ENCODE data around the gene CLEC4F. TPM values are rescaled to one million over a fixed set of nuclear protein-coding genes. Genes with fewer than 3 reads are reported as not detected.

The CLEC4F gene
- total and polyA plus RNA-seq, 12 donors: 0.06 to 2.4 (median 0.30) TPM; not detected in 2

DNA sequence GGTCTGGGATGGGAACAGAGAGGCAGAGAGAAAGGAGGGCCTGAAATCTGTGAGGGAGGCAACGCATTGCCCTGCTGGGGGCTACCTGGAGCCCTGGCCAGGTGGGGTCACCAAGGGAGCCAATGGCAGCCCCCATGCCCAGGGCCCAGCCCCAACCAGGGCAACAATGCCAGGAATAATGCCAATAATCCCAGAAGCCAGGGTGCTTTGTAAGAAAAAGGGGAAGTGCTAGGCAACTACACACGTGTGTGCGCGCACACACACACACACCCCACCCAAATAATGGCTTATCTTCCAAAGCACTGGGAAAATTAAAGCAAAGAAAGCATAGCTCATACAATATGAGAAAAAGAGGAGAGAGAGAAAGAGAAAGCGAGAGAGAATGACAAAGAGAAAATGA lies 7.0 kb upstream of the CLEC4F start:
- Histone ChIP-seq H3K36me3 (no peaks in the 10 kb centered on the region), H3K4me3 (no peak overlapping the region), H3K27ac (peak overlapping the region in 1 of 10 donors; percentile 32), H3K4me1 (peaks cover 0 to 44% (median 34%) of the 10 kb centered on the region in 9 donors), H3K27me3 (no peaks in the 10 kb centered on the region), H3K9me3 (no peaks in the 10 kb centered on the region)
- TF ChIP-seq, protein P1, sequence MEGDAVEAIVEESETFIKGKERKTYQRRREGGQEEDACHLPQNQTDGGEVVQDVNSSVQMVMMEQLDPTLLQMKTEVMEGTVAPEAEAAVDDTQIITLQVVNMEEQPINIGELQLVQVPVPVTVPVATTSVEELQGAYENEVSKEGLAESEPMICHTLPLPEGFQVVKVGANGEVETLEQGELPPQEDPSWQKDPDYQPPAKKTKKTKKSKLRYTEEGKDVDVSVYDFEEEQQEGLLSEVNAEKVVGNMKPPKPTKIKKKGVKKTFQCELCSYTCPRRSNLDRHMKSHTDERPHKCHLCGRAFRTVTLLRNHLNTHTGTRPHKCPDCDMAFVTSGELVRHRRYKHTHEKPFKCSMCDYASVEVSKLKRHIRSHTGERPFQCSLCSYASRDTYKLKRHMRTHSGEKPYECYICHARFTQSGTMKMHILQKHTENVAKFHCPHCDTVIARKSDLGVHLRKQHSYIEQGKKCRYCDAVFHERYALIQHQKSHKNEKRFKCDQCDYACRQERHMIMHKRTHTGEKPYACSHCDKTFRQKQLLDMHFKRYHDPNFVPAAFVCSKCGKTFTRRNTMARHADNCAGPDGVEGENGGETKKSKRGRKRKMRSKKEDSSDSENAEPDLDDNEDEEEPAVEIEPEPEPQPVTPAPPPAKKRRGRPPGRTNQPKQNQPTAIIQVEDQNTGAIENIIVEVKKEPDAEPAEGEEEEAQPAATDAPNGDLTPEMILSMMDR (IDR thresholded peaks at IDR 0.05): no peak
- DNase-seq (no peak), ATAC-seq (no peak)
- 79 to 84% methylated on average over 5 of the region's 5 CpGs for WGBS, 2 donors
- intact Hi-C loops (cut with DNase I): no loop called here

DNA sequence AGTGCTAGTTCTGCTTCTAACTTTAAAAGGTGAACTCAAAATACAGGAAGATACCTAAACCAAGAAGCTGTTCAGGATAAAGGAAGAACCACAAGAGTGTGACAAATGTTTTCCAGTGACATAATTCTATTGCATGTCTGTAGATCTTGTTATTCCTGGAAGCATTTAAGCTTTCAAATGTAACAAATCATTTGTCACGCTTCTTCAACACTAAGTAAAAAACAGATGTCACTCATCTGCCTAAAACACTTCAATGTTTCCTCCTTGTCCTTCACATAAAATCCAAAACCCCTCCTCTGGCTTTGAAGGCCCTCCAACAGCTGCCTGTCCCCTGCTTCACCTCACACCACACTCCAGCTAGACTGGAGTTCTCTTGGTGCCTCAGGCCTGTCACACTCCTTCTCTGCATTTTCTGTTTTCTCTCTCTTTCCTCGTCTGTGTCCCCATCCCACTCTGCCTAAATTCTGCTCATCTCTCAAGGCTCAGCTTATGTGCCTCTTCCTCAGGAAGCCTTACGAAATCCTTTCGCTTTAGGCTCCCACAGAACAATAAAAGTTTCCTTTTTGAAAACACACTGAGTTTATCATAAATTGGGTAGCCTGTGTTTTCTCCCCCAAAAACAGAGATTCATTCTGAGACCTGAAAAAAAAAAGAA lies 6.4 kb upstream of the CLEC4F start:
- Histone ChIP-seq H3K27me3 (no peaks in the 10 kb centered on the region), H3K9me3 (no peaks in the 10 kb centered on the region), H3K4me1 (peaks cover 0 to 39% (median 32%) of the 10 kb centered on the region in 9 donors), H3K36me3 (no peaks in the 10 kb centered on the region), H3K4me3 (no peak overlapping the region), H3K27ac (peak overlapping the region in 1 of 10 donors; percentile 32)
- TF ChIP-seq, protein P1 (IDR thresholded peaks at IDR 0.05): no peak
- WGBS, 2 donors: 63 to 71% methylated on average over 4 of the region's 4 CpGs
- intact Hi-C loops (cut with DNase I): no loop called here
- no peak for ATAC-seq
- DNase-seq: no peak

DNA sequence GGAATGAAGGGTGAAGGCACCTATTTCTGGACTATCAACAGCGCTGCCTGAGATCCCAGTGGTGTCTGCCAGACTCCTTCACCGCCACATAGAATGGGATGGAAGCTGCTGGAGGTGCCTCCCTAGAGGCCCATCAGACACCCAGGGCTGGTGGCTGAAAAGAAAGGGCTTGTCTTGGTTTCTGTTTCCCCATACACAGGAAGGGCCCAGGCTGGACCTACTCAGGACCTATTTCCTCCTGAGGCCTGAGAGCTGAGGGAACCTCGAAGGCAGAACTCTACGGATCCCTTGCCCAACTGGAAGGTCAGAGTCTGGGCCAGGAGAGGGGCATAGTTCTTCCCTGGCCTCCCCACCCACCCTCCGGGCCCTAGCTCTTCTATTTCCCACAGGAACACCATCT lies 2.9 kb upstream of the CLEC4F start:
- no peak overlapping the region for H3K4me3 ChIP-seq
- ATAC-seq (no peak), DNase-seq (no peak)
- H3K36me3 ChIP-seq: no peaks in the 10 kb centered on the region
- intact Hi-C loops (cut with DNase I): no loop called here
- peaks cover 0 to 20% (median 0%) of the 10 kb centered on the region in 7 donors for H3K27me3 ChIP-seq
- peaks cover 0 to 12% (median 3%) of the 10 kb centered on the region in 9 donors for H3K4me1 ChIP-seq
- 81 to 91% methylated on average over 5 of the region's 5 CpGs for WGBS, 2 donors
- H3K27ac ChIP-seq: no peak overlapping the region
- H3K9me3 ChIP-seq: no peaks in the 10 kb centered on the region
- TF ChIP-seq, protein P1 (IDR thresholded peaks at IDR 0.05): no peak

DNA sequence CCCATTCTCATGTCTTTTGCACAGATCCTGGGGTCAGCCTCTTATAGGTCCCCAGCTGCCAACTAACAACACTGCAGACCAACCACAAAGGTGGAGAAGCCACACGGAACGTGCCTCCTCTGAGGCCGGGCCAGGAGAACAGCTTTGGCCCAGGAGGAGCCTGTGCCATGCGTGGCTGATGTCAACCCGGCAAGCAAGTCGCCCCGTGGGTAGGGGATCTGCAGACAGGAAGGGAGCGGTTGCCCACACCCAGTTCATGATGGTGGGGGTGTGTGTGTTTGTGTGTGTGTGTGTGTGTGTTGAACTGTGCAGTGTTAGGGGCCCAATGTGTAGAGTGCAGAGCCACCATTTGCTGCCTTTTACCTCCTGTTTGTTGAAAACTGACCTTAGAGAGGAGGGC lies 2.4 kb upstream of the CLEC4F start:
- Histone ChIP-seq H3K4me3 (no peak overlapping the region), H3K27me3 (peaks cover 0 to 24% (median 0%) of the 10 kb centered on the region in 7 donors), H3K9me3 (no peaks in the 10 kb centered on the region), H3K27ac (no peak overlapping the region), H3K36me3 (no peaks in the 10 kb centered on the region), H3K4me1 (peaks cover 0 to 8% (median 0%) of the 10 kb centered on the region in 9 donors)
- TF ChIP-seq, protein P1 (IDR thresholded peaks at IDR 0.05): no peak
- intact Hi-C loops (cut with DNase I): no loop called here
- WGBS, 2 donors: 89 to 92% methylated on average over 8 of the region's 8 CpGs
- no peak for DNase-seq
- ATAC-seq: no peak
